CD4-positive, alpha-beta T cell treated with Interleukin-10 for 1 hour (primary cell): ENCODE data around the gene LIMA1.
"Not testable (repeated sequence)": the region's sequence is repeated elsewhere in the genome, so short reads cannot be mapped to it uniquely, and the experiment has no call there.

Experiments used
- DNase-seq: peaks from one replicate; pipeline ENCODE4 v3.0.0-alpha.2; 2020

The LIMA1 gene

GRCh38 chr12:50283229-50283923 lies at the start of gene LIMA1:
Gene LIMA1, minus strand, starts transcription at chr12:50283520. Its CDS starts 34,769 bp downstream, at chr12:50248751.
- peak; percentile 92 for DNase-seq

- no peak for DNase-seq
Observed at GRCh38 chr12:50331745-50332144, 48.4 kb upstream of the LIMA1 start.

GRCh38 chr12:50328664-50329063 lies 45.3 kb upstream of the LIMA1 start:
- not testable (repeated sequence) for DNase-seq

DNA sequence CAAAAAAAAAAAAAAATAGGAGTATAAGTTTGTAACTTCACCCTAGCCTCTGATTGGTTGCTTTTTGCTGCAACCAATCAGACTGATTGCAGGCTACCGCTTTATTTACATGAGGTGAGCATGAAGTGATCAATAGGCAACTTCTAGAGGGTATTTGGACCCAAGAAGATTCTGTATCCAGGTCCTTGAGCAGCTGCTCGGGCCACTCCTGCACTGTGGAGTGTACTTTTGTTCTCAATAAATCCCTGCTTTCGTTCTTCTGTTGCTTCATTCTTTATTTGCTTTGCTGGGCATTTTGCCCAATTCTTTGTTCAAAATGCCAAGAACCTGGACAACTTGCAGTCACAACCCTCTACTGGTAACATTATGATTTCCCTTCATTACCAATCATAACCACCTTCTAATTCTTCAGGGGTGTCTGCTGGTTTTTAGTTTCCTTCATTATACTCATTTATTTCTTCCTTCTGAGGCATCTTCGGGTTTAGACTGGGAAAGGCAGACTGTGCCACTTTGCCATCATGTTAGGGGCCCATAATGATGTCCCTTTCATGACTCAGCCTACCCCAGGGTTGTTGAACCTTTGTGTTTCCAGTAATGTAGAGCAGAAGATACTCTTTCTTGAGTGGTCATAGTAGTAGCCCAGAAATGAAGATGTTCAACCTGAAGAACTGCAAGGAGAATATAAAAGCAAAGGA lies 43.4 kb upstream of the LIMA1 start:
- no peak for DNase-seq

GRCh38 chr12:50325890-50326391 lies 42.6 kb upstream of the LIMA1 start:
- no peak for DNase-seq

GRCh38 chr12:50324770-50325169 lies 41.5 kb upstream of the LIMA1 start:
- DNase-seq: not testable (repeated sequence)

DNA sequence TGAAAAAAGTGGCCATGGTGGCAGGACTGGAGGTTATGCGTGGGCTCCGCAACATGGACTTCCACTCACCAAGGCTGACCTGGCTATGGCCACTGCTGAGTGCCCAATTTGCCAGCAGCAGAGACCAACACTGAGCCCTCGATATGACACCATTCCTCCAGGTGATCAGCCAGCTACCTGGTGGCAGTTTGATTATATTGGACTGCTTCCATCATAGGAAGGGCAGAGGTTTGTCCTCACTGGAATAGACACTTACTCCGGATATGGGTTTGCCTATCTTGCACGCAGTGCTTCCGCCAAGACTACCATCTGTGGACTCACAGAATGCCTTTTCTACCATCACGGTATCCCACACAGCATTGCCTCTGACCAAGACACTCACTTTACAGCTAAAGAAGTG lies 40.8 kb upstream of the LIMA1 start:
- DNase-seq: not testable (repeated sequence)

DNA sequence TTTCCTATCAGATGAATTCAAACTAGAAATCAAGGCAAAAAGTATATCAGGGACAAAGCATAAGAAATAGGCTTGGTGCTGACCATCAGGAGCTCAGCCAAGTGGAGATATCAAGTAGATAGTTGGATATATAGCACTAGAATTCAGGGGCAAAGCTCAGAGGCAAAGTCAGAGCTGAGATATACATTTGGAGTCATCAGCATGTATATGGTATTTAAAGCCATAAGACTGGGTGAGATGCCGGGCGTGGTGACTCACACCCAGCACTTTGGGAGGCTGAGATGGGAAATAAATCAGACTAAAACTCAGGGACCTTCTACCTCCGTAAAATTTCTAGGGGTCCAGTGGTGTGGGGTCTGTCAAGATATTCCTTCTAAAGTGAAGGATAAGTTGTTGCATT lies 38.9 kb upstream of the LIMA1 start:
- DNase-seq: no peak

DNA sequence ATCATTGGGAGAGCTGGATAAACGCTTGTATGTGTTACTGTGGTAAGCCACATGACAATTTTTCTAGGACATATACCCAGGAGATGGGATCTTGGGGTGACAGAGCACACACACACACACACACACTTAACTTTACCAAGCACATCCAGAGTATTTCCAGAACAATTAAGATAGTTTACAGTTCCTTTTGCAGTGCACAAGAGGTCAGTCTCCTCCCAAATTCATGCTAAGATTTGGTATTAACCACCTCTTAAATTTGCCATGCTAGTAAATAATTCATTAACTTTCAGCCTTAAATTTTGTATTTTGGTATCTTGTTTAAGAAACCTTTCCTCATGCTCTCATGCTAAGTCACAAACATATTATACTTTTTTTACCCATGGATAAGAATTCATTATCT lies 33.9 kb upstream of the LIMA1 start:
- DNase-seq: no peak

DNA sequence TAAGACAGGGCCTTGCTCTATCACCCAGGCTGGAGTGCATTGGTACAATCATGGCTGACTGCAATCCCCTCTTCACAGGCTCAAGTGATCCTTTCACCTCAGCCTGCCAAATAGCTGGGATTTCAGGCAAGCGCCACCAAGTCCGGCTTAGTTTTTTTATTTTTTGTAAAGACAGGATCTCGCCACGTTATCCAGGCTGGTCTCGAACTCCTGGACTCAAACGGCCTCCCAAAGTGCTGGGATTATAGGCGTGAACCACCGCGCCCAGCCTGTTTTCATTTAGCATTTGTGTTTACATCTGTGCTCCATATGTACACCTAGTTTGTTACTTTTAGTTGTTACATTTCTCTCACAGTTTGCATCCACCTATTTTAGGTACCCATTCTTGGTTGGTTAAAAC lies 32.5 kb upstream of the LIMA1 start:
- no peak for DNase-seq

DNA sequence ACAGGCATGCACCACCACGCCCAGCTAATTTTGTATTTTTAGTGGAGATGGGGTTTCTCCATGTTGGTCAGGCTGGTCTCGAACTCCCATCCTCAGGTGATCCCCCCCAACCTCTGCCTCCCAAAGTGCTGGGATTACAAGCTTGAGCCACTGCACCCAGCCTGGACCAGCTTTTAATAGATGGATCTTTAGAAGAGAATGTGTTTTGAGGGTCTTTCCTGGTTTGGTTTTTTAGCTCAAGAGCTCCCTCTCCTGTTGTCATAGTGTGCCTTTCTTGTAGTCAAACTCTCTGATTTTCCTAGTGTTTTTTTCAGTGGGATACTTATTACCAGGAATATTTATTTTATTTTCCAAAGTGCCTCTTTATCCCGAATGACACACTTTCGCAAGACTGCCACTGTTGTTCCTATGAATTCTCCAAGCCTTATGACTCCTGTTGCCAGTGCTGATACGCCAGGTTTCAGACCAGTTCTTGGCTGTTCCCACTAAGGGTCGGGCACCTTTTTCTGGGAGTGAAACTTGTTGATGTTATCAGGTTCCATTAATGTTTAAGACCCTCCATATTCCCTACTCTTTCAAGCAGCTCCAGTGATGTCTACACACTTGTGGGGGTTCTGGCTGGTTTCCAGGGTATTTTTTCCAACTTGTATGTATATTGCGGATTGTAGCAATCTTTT lies 31.5 kb upstream of the LIMA1 start:
- DNase-seq: peak; percentile 8

- DNase-seq: not testable (repeated sequence)
Observed at GRCh38 chr12:50313971-50314370, 30.7 kb upstream of the LIMA1 start.

GRCh38 chr12:50313256-50313931 lies 30.1 kb upstream of the LIMA1 start:
- no peak for DNase-seq

GRCh38 chr12:50311858-50312609 lies 28.7 kb upstream of the LIMA1 start:
- DNase-seq: not testable (repeated sequence)

DNA sequence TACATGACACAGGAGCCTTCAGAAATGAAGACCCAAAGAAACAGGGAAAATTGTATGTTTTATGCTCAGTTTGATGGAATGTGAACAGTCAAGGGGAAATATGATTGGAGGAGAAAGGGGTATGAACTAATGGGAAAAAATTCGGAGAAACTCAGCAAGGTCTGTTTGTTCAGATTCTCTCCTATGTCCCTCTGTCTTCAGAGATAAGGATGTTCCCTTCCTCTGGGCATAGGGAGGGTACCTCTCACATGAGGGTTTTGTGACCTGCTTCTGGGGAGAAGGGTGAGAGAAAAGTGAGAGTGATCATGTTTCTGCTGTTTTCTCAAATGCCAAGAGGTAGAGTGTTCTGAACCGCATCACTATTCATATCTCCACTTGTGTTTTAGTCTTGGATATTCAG lies 26.6 kb upstream of the LIMA1 start:
- DNase-seq: no peak

GRCh38 chr12:50302686-50303085 lies 19.4 kb upstream of the LIMA1 start:
- DNase-seq: no peak

DNA sequence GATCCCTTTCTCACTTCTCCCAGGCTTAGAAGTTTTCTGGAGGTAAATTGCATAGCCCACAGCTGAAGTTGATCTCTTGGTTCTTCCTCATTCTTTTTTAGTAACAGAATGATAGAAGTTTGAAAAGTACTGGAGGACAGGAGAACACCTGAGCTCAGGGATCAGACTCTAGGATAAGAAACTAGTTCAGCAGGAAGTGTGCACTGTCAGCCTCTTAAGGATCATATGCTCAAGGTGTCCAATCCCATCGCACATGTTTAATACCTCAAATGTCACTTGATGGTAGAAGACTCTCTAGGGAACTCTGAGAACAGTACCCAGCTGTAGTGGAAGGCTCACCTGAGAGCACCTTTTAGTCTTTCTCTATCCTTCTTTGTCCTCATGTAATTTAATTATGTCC lies 14.7 kb upstream of the LIMA1 start:
- DNase-seq: no peak

DNA sequence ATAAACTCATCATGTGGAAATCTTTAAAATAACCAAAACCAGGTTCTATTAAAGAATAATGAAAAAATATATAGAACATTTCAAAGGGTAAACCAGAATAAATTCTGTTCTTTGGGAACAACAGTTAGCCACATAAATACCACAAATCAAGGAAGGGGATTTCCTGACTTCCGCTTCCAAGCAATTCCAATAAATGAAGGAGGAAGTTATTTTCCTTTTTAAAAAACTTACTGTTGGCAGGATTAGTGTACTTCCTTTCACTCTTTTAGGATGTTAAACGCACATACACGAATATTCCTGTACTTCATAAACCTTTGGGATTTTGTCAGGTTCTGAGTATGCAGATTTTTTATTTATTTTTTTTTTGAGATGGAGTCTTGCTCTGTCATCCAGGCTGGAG lies 13.7 kb upstream of the LIMA1 start:
- DNase-seq: no peak

DNA sequence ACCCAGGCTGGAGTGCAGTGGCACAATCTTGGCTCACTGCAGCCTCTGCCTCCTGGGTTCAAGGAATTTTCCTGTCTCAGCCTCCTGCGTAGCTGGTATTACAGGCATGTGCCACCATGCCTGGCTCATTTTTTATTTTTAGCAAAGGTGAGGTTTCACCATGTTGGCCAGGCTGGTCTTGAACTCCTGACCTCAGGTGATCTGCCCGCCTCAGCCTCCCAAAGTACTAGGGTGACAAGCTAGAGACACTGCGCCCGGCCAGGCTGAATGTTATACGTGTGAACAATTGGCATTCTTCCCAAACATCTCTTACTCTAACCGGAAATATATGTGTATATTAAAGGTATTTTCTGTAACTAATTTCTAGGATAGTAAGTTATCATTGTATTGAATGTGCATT lies 13.2 kb upstream of the LIMA1 start:
- DNase-seq: no peak

GRCh38 chr12:50291377-50291776 lies 8.1 kb upstream of the LIMA1 start:
- DNase-seq: no peak

GRCh38 chr12:50290692-50291091 lies 7.4 kb upstream of the LIMA1 start:
- not testable (repeated sequence) for DNase-seq

- DNase-seq: no peak
Observed at GRCh38 chr12:50287271-50287670, 4.0 kb upstream of the LIMA1 start.
